Measurements from ENCODE around the gene ZFP42.
A peak's percentile ranks its signal among the peaks of the same experiment; 100 is the strongest.

Gene ZFP42

DNA sequence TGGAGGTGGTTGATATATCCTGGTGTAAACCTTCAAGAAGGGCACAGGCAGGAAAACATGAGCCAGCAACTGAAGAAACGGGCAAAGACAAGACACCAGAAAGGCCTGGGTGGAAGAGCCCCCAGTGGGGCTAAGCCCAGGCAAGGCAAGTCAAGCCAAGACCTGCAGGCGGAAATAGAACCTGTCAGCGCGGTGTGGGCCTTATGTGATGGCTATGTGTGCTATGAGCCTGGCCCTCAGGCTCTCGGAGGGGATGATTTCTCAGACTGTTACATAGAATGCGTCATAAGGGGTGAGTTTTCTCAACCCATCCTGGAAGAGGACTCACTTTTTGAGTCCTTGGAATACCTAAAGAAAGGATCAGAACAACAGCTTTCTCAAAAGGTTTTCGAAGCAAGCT, 7.2 kb downstream of the ZFP42 start:
- no peak for TF ChIP-seq CTCF (IDR thresholded peaks at IDR 0.05; ENCODE audit: low read depth, low read length)
- H3K4me3 ChIP-seq (replicated peaks in 1 of 2; ENCODE audit: low read depth in 2 of 2, low read length in 2 of 2): no peak overlapping the region
- no peak for DNase-seq (ENCODE audit: low read depth in 2 of 2)

DNA sequence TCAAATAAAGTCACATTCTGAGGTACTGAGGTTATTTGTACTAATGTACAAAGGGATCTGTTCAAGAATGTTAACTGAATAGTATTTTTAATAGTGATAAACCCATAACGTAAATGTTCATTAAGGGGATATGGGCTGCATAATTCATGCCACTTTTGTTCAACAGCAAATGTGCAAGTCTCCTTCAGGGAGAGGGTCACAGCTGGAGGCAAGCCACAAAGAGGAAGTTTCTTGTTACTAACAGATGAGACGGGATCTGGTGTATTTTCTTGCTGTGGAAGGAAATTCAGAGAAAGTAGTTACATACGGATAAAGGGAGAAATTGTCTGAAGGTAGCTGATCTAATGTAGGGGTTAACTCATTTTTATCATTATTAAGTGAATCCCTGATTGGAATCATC, 10.0 kb downstream of the ZFP42 start:
- TF ChIP-seq CTCF (IDR thresholded peaks at IDR 0.05; ENCODE audit: low read depth, low read length): no peak
- DNase-seq (ENCODE audit: low read depth in 2 of 2): no peak
- no peak overlapping the region for H3K4me3 ChIP-seq (replicated peaks in 1 of 2; ENCODE audit: low read depth in 2 of 2, low read length in 2 of 2)

DNA sequence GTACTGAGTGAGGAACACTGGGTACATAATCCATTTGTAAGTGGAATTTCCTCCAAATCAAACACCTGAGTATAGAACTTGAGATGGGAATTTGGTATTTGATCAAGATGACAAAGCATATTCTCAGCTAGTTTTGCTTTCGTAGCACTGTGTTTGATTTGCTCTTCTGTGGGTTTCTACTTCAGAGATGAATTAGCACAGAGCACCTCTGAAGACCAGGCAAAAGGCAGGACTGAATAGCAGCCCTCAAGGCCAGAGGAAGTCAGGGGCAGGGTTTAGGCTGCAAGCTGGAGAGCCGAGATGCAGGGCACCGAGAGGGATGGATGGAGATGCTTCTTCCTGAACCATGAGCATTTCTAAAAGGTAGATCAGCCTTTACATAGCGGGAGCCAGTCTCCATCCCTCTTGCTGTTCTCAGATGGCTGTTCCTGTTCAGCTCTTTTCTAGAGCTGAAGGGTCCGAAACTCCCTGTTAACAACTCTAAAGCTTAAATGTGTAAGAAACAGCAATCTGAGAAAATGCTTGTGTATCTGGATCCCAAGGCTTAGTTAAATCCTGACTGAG, 10.8 kb downstream of the ZFP42 start:
- TF ChIP-seq CTCF (IDR thresholded peaks at IDR 0.05; ENCODE audit: low read depth, low read length): no peak
- DNase-seq (ENCODE audit: low read depth in 2 of 2): no peak
- H3K4me3 ChIP-seq (replicated peaks in 1 of 2; ENCODE audit: low read depth in 2 of 2, low read length in 2 of 2): no peak overlapping the region

- no peak overlapping the region for H3K4me3 ChIP-seq (replicated peaks in 1 of 2; ENCODE audit: low read depth in 2 of 2, low read length in 2 of 2)
- TF ChIP-seq CTCF (IDR thresholded peaks at IDR 0.05; ENCODE audit: low read depth, low read length): no peak
- peak; percentile 83 to 89 for DNase-seq (ENCODE audit: low read depth in 2 of 2)
Measured at GRCh38 chr4:188008377-188008776, 12.8 kb downstream of the ZFP42 start.

DNA sequence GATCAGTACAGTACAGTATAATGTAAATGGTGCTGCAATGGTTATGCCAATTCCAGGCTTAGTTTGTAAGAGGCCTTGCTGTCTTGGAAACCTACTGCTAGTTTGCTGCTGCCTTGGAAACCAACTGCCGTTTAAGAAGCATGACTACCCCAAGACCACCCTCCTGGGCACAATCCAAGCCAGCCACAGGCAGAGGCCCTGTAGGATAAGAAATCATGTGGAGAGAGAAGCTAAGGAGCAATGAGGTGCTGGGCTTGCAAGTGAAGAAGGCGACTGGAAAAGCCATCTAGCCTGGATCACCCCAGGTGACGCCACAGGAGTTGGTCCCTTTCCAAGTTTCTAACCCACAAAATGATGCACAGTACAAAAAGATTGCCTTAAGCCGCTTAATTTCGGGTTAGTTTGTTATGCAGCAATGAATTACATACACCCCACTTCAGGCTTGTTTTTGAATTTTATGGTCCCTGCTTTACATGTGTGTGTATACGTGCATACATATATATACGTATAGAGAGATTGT, 16.9 kb downstream of the ZFP42 start:
- TF ChIP-seq CTCF (IDR thresholded peaks at IDR 0.05; ENCODE audit: low read depth, low read length): no peak
- DNase-seq (ENCODE audit: low read depth in 2 of 2): no peak
- H3K4me3 ChIP-seq (replicated peaks in 1 of 2; ENCODE audit: low read depth in 2 of 2, low read length in 2 of 2): no peak overlapping the region

- H3K4me3 ChIP-seq (replicated peaks in 1 of 2; ENCODE audit: low read depth in 2 of 2, low read length in 2 of 2): no peak overlapping the region
- DNase-seq (ENCODE audit: low read depth in 2 of 2): peak; percentile 13 to 30
- no peak for TF ChIP-seq CTCF (IDR thresholded peaks at IDR 0.05; ENCODE audit: low read depth, low read length)
Measured at GRCh38 chr4:188015025-188015940, 19.7 kb downstream of the ZFP42 start.

Data from cardiac fibroblast (primary cell).